KOPT-K1 (cell line): ENCODE data around the gene ITGA1.
"Not testable (repeated sequence)": the region's sequence is repeated elsewhere in the genome, so short reads cannot be mapped to it uniquely, and the experiment has no call there.

Experiments
- H3K27ac ChIP-seq: fragments of 200-600 bp; sonication (generic); 2 replicates; pipeline ENCODE4 v1.5.1; 2016; ENCODE audit warnings: antibody characterized with exemption, mild to moderate bottlenecking, low read depth, low read length; ENCODE audit not compliant: poor library complexity, severe bottlenecking
- H3K36me3 ChIP-seq: fragments of 200-600 bp; sonication (generic); 2 replicates; pipeline ENCODE4 v1.5.1; 2017; ENCODE audit warnings: antibody characterized with exemption, mild to moderate bottlenecking, low read length, moderate library complexity; ENCODE audit not compliant: insufficient read depth
- H3K9me3 ChIP-seq: fragments of 200-600 bp; sonication (generic); 2 replicates; pipeline ENCODE4 v1.5.1; 2017; ENCODE audit warnings: antibody characterized with exemption, low read length, mild to moderate bottlenecking; ENCODE audit not compliant: insufficient read depth, poor library complexity, severe bottlenecking

ITGA1 gene

DNA sequence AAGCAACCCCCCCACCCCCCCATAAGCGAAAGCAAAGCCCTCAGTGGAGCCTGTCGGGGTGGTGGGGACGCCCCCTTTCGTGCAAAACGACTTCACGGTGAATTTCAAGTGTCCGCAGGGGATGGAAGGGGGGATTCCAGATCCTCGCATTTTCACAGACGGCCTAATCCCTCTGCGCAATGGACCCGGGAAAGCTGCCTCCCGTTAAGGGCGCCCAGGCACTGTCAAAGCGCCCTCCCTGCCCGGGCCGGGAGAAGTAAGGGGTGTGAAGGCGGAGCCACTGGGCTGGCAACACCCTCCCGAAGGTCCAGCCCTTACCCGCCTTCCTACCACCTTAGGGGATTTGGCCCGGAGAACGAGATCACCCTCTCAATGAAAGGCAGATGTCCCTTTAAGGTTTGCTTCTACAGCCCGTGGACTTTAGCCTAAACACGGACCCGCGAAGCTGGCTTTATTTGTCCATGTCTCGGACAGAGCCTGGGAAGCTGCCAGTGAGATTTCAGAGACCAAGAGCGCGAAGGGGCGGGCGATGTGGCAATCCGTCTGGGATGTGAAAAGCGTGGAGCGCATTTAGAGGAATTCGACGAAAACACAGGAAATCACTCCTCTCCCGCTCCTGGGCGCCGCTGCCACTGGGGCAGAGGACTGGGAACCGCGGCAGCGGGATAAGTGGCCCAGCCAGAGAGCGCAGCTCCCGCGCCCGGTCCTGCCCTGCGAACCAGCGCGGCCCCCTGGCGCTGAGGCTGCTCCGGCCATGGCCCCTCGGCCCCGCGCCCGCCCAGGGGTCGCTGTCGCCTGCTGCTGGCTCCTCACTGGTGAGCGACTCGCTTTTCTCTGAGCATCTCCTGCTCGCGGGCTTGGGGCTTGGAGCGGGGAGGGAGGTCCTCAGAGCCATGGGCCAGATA lies at the start of gene ITGA1, which contains the start of gene PELO:
ITGA1 (plus strand) TSS at position 317 of the 905 bp plus-strand sequence; CDS start at position 755, 438 bp downstream.
PELO (plus strand) TSS at position 317 of the 905 bp plus-strand sequence. CDS start 12,479 bp downstream, outside the sequence.
- H3K9me3 ChIP-seq: no peaks in the 10 kb centered on the region
- H3K36me3 ChIP-seq: no peaks in the 10 kb centered on the region
- peak within 1 kb of the TSS; percentile 78 for H3K27ac ChIP-seq

DNA sequence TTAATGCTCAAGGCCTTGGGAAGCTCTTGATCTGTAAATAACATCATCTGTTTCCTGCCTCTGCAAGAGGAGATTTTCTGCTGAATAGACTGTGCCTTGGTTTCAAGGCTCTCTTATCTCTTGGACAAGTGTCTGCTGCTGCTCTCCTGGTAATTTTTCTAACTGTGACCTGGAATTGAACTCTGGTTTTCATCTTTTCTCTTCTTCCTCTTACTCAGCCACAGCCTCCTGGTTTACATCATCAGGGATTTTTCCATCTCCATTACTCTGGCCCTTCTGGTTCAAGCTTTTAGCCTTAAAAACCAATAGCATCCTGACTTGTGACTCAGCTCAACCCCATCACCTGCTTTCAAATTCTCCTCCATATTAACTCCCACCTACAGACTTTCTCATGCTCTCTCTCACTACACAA lies 49.6 kb upstream of the ITGA1 start:
- H3K27ac ChIP-seq: peak overlapping the region; percentile 76

DNA sequence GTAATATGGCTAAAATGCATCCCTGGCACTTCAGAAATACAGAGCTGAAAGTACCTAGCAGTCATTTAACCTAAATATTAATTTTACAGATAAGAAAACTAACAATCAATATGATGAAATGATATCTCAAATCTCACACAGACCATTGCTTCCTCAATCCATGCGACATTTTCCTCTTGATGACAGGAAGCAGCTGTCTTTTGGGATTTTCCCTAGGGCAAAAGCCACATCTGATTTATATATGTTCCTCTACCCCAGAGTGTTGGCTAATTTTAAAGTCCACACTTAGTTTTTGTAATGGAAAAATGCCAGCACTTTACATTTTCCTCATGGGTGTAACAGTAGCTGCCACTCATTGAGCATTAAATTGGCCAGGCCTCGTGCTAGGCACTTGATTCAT lies 47.7 kb upstream of the ITGA1 start:
- H3K27ac ChIP-seq: peak overlapping the region; percentile 76

More for the DNA sequence above, 49.6 kb upstream of the ITGA1 start:
- no peaks in the 10 kb centered on the region for H3K36me3 ChIP-seq
- H3K9me3 ChIP-seq: peaks cover 4% of the 10 kb centered on the region

DNA sequence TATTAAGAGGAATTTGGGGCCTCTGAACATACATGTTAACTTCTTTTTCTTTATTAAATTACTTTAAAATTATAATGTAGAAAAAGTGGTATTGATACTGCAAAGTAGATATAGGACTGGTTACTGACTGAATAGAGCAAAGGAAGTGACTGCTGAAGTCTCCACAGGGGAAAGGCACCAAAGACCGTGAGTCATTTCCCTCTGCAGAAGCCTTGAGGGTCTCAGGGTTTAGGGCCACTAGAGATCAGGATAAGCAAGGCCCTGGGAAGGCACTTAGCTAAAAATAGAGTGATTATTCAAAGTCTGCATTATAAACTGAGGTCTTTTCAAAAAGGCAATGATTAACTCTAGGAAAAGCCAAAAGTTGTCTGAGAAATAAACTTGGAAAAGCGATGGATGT lies 44.7 kb upstream of the ITGA1 start:
- Histone ChIP-seq H3K9me3 (no peaks in the 10 kb centered on the region), H3K36me3 (no peaks in the 10 kb centered on the region), H3K27ac (peak overlapping the region; percentile 76)

More for the DNA sequence above, 47.7 kb upstream of the ITGA1 start:
- no peaks in the 10 kb centered on the region for H3K36me3 ChIP-seq
- H3K9me3 ChIP-seq: peaks cover 4% of the 10 kb centered on the region

DNA sequence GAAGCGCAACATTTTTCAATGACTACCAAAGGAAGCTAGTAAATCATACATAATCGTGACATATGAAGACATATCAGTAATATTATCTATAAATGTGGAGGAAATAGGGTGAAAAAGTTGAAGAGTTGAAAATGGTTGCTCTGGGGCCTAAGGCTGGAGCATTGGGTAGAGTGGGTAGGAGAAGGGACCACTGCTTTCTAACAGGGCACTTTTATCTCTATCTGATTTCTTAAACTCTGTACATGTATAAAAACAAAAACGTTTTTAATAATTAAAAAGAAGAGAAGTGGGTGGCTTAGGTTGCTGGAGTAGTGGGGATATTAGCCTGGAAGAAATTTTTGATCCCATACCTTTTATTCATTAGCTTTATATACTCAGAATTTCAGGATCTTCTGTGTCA lies 44.2 kb upstream of the ITGA1 start:
- Histone ChIP-seq H3K27ac (peak overlapping the region; percentile 76), H3K36me3 (no peaks in the 10 kb centered on the region), H3K9me3 (no peaks in the 10 kb centered on the region)

DNA sequence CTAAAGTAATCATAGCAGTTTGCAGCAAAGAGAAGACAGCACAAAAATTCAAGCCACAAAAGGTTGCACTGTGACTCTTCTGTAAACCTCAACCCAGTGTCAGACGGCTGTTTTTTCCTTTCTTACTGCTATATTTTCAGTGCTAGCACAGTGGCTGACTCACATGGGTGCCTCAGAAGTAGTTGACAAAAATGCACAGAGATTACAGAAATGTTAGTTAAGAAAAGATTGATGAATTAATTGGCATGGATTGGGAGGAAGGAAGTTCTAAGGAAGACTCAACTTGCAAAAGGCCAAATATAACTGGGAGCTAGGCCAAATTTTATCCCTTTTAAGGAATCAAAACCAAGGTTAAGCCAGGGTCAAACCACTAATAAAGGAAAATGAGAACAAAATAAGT lies 43.7 kb upstream of the ITGA1 start:
- Histone ChIP-seq H3K9me3 (no peaks in the 10 kb centered on the region), H3K36me3 (no peaks in the 10 kb centered on the region), H3K27ac (peak overlapping the region; percentile 76)

DNA sequence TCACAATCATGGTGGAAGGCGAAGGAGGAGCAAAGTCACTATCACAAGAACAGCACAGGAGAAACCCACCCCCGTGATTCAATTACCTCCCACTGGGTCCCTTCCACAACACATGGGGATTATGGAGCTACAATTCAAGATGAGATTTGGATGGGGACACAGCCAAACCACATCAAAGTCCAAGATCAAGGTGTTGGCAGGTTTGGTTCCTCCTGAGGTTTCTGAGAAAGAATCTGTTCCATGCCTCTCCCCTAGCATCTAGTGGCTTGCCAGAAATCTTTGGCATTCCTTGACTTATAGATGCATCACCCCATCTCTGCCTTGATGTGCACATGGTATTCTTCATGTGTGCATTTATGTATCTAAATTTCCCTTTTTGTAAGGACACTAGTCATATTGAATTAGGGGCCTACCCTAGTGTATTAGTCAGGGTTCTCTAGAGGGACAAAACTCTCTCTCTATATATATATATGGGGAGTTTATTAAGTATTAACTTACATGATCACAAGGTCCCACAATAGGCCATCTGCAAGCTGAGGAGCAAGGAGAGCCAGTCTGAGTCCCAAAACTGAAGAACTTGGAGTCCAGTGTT lies 42.8 kb upstream of the ITGA1 start:
- not testable (repeated sequence) for H3K36me3 ChIP-seq, H3K9me3 ChIP-seq
- peak overlapping the region; percentile 76 for H3K27ac ChIP-seq

DNA sequence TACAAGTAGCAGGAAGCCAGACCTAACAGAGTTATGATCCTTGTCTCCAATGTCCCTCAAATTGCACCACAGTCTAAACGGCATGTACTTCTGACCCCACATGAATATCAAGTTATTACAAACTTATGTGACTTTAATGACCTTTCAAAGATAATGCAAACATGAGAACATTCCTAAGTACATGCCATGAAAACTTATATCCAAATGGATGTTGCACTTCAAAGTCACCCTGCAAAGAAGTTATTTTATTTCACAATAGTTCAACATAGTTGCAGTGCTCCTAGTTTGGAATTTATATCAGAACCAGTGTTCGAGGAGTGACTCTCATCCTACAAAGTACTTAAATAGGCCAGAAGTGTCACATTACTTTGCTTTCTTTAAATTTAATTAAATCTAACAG lies 41.2 kb upstream of the ITGA1 start:
- no peaks in the 10 kb centered on the region for H3K36me3 ChIP-seq
- no peak overlapping the region for H3K27ac ChIP-seq
- H3K9me3 ChIP-seq: no peaks in the 10 kb centered on the region

DNA sequence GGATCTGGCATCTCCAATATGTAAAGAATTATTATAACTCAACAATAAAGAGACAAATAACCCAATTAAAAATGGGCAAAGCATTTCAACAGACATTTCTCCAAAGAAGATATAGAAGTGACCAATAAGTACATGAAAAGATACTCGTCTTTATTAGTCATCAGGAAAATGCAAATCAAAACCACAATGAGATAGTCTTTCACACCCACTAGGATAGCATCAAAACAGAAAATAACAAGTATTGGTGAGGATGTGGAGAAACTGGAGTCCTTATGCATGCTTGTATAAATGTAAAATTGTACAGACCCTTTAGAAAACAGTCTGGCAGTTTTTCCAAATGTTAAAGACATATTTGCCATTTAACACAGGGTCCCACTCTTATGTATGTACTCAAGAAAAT lies 39.1 kb upstream of the ITGA1 start:
- Histone ChIP-seq H3K27ac (no peak overlapping the region), H3K36me3 (no peaks in the 10 kb centered on the region), H3K9me3 (no peaks in the 10 kb centered on the region)

DNA sequence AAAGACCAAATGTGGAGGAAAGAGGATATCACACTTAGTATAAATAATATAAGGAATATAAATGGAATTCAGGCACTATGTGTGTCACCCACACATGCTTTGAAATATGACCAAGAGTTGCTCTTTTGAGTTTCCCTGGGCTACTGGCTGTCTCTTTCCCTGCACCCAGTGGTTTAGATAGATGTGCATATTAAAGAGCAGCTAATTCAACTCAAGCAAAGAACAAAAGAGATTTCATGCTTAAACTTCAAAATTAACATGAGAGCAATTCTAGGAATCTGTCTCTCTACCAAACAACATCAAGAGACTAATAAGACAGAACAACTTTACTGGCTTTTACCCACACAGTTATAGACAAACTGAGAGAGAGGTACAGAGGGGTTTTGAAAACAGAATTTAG lies 38.0 kb upstream of the ITGA1 start:
- no peaks in the 10 kb centered on the region for H3K9me3 ChIP-seq
- H3K27ac ChIP-seq: peak overlapping the region; percentile 1
- no peaks in the 10 kb centered on the region for H3K36me3 ChIP-seq

DNA sequence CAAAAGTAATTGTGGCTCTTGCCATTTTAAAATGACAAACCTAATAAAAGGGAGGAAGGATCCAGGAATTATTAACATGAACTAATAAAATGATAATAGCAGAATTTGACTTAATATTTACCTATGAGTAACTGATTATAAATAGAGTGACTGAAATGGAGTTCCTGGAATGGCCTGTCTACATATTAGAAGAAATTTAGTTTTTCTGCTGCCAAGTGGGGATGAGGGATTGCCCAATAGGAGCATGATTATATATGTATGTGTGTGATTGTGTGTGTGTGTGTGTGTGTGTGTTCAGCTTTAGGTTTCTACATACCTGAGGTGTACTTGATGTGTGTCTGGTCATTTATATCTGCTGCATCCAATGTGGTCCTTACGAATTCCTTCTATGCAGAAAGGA lies 36.6 kb upstream of the ITGA1 start:
- Histone ChIP-seq H3K27ac (no peak overlapping the region), H3K9me3 (no peaks in the 10 kb centered on the region), H3K36me3 (no peaks in the 10 kb centered on the region)

DNA sequence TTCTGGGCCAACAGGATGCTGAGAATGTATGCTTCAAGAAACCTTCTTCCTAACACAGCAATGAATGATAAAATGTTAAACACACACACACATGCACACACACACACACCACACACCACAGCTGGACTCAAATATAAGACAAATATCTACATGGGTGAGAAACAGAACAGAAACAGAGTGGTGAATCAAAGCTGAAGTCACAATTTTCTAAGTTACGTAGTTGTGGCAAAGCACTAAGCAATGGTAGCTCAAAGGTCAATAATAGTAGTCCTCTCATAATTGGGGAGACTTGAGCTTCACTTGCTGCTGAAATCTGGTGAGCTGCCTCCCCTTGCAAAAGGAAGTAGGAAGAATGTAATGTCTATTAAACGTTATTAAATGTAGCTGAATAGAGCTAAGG lies 33.7 kb upstream of the ITGA1 start:
- no peak overlapping the region for H3K27ac ChIP-seq
- H3K9me3 ChIP-seq: no peaks in the 10 kb centered on the region
- H3K36me3 ChIP-seq: no peaks in the 10 kb centered on the region

DNA sequence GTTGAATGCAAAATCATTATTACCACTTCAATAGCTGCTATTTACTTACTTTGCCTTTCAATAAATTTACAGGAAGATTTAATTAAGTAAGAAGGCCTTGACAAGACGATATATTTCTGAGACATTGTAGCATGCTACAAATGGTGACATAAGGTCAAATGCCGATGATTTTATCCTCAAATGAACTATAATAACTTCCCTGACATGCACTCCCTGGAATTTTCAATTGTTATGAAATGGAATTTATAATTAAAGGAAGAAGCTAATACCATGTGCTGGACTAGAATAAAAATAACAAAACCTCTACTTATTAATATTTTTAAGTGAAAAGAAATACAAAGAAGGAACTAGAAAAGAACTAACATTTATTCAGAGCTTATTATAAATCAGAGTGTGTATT lies 30.2 kb upstream of the ITGA1 start:
- Histone ChIP-seq H3K27ac (no peak overlapping the region), H3K9me3 (no peaks in the 10 kb centered on the region), H3K36me3 (no peaks in the 10 kb centered on the region)

DNA sequence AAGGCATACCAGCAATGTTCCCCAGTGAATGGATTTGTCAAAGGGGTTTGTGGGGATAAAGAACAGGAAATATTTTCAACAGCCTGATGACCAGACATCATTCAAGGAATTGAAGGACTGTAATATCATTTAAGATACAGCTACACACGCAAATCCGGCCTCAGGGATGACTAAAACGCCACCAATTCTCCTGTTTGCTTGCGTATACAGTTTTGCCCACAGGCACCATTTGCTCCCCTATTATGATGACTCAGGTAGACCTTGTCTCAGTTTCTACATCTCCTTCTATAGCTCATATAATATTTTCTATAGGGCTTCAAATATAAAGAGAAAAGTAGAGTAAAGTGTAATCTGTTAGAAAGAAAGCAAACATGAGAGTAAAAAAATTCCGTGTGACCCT lies 29.7 kb upstream of the ITGA1 start:
- H3K36me3 ChIP-seq: no peaks in the 10 kb centered on the region
- no peak overlapping the region for H3K27ac ChIP-seq

DNA sequence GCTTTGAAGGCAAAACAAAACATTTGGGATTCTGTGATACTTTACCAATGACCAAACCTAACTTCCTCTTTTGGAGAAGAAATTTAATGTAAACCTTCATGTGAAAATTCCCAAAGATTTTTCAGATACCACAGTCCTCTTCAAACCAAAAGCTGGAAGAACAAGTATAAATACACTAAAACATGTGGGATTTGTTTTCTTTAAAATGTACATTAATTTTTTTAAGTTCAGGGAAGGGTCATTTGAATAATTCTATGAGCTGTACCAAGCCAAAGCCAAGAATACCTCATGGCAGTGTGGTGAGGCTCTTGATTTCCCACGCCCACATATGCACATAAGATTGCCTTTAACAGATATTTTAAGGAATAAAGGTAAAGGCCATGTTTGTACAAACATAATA lies 28.4 kb upstream of the ITGA1 start:
- no peaks in the 10 kb centered on the region for H3K36me3 ChIP-seq
- no peak overlapping the region for H3K27ac ChIP-seq
- no peaks in the 10 kb centered on the region for H3K9me3 ChIP-seq

More for the DNA sequence above, 29.7 kb upstream of the ITGA1 start:
- no peaks in the 10 kb centered on the region for H3K9me3 ChIP-seq
